Pons (tissue), 1 donor: ENCODE measurements around the gene MERTK.
A peak's percentile ranks its signal among the peaks of the same experiment; 100 is the strongest.
"Not testable (repeated sequence)": the region's sequence is repeated elsewhere in the genome, so short reads cannot be mapped to it uniquely, and the experiment has no call there.

Experiments
- DNase-seq: peaks from one replicate; pipeline ENCODE4 v3.0.0-alpha.2; 2016; ENCODE audit warnings: low spot score

Gene MERTK

GRCh38 chr2:112010751-112011150 lies 112.3 kb downstream of the MERTK start:
- no peak for DNase-seq

GRCh38 chr2:112012556-112012955 lies 114.1 kb downstream of the MERTK start:
- no peak for DNase-seq

DNA sequence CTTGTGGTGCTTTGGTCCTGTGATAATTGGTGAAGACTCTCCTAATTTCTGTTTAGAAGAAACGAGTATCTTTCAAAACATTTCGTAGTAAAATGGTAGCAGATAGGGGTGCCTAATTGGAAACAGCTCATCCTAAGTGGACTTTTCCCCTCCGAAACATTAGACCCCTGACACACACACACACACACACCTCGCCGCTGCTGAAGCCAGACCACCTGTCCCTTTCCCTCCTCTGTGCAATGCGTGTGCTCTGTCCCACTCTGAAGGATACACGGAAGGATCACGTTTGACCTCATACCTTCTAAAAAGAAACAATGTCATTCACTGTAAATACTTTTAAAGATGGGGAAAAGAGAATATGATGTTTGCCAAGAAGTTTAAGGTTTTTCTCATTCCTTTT lies 120.4 kb downstream of the MERTK start:
- no peak for DNase-seq

- no peak for DNase-seq
Observed at GRCh38 chr2:112019569-112019982, 121.2 kb downstream of the MERTK start.

GRCh38 chr2:112020561-112020960 lies 122.2 kb downstream of the MERTK start:
- no peak for DNase-seq

- DNase-seq = no peak
Observed at GRCh38 chr2:112021290-112021689, 122.9 kb downstream of the MERTK start.

DNA sequence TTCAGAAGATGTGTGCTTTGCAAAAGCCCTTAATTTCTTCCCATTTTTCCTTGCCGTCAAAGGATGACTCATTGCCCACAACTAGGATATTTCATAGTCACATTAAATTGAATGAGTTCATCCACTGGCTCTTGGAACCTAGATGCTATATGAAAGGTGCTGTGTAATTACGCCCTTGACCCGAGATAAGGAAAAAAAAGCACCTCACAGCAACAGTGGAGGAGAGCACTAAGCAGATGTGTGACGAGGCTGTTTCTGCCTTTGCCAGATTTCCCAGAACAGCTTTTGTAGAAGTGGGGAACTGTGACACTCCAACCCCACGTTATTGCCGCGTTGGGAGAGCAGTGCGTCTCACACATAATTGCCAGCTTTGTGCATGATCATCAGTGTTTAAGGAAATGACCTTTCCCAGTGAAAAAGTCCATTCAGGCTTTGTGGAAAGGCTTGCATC lies 123.4 kb downstream of the MERTK start:
- no peak for DNase-seq

DNA sequence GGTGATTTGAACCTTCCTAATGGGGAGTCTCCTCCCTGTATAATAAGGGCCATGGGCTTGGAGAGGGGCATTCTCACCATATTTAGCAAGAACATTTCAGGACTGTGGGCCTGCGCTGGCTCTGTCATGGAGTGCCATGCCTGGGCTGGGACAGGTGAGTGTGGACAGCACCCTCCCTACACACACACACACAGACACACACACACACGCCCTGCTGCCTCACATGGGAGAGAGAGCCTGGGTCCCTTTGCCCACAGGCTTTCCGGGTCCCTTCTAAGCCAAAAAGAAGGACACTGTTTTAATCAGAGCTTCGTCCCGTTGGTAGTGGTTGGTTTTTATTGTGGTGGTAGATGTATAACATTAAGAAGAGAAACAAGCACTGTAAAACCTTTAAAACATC lies 125.3 kb downstream of the MERTK start:
- no peak for DNase-seq

- peak; percentile 42 for DNase-seq
Observed at GRCh38 chr2:112024231-112024630, 125.8 kb downstream of the MERTK start.

DNA sequence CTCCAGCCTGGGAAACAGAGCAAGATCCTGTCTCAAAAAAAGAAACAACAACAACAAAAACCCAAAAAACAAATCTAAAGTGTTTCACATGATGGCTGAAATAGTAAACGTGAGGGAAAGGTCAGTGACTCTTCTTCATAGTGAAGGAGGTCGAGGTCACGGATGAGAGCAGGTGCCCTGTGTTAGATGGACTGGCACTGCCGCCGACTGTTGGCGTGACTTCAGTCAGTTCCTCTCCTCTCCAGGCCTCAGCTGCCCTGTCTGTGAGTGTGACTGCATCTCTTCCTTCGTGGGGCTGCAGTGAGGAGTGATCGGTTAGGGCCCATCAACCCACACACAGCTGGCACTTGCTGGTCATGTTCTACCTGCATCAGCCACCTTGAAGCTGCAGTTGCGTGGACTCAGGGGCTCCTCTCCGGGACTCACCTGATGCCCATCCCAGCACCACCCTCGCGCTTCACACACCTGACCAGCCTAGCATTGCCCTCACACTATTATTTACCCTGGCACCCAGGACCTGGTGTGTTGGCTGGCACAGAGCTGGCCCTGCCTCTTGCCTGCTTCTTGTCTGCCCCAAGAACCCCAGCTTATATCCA lies 126.6 kb downstream of the MERTK start:
- no peak for DNase-seq

DNA sequence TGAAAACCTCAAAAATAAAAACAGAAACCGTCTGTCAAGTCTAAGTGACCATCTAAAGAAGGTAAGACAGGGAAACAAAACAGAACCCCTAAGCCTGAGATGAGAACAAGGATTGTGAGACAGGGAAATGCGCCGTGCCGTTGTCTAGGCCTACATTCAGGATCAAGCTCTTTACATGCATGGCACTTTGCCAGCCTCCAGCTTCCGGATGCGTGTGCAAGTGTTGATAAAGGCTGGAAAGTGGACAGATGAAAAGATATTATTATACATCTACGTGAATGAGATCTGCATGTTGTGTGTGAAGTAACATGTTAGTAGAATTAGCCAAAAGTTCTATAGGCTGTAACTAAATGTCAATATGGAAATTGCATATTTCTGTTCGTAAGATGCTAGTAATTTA lies 128.1 kb downstream of the MERTK start:
- no peak for DNase-seq

- no peak for DNase-seq
Observed at GRCh38 chr2:112027767-112028166, 129.4 kb downstream of the MERTK start.

GRCh38 chr2:112029164-112029563 lies 130.8 kb downstream of the MERTK start:
- DNase-seq = no peak

GRCh38 chr2:112031473-112032223 lies 133.2 kb downstream of the MERTK start:
- DNase-seq = peak; percentile 30

GRCh38 chr2:112032224-112032586 lies 133.8 kb downstream of the MERTK start:
- DNase-seq = no peak

DNA sequence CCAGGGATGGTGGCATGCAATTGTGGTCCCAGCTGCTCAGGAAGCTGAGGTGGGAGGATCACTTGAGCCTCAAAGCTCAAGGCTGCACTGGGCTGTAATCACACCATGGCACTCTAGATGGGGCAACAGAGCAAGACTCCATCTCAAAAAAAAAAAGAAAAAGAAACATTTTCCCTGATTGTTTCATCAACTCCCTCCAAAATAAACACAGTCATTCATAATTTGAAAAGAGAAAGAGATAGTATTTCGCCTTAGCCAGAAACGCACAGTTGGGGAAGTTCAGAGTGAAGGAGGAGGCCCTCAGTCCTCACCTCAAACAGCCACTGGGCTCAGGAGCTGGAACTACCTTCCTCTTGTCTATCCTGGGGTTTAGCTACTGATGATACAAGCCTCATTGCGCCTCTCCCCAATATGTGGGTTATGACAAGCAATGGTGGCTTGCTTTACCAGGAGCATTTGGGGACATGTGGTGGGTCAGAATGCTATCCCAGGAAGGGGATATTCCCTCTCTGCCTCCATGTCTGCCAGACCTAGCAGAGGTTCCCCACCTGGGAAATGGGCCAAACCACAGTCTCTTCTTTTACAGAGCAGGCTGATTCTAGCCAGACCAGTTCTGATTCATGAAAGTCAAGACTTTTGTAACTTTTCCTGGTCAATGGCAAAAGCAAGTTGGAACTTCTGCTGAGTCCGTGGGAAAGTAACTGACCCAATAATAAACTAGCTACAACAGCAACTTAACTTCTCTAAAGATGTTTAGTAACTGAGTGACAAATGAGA lies 134.5 kb downstream of the MERTK start:
- DNase-seq = peak; percentile 82

GRCh38 chr2:112033600-112033999 lies 135.2 kb downstream of the MERTK start:
- peak; percentile 18 for DNase-seq

GRCh38 chr2:112034924-112035323 lies 136.5 kb downstream of the MERTK start:
- DNase-seq = no peak

- no peak for DNase-seq
Observed at GRCh38 chr2:112035786-112036185, 137.4 kb downstream of the MERTK start.

GRCh38 chr2:112039556-112039955 lies 141.1 kb downstream of the MERTK start:
- DNase-seq = not testable (repeated sequence)

GRCh38 chr2:112040066-112040465 lies 141.7 kb downstream of the MERTK start:
- not testable (repeated sequence) for DNase-seq

GRCh38 chr2:112041460-112041859 lies 143.1 kb downstream of the MERTK start:
- not testable (repeated sequence) for DNase-seq

DNA sequence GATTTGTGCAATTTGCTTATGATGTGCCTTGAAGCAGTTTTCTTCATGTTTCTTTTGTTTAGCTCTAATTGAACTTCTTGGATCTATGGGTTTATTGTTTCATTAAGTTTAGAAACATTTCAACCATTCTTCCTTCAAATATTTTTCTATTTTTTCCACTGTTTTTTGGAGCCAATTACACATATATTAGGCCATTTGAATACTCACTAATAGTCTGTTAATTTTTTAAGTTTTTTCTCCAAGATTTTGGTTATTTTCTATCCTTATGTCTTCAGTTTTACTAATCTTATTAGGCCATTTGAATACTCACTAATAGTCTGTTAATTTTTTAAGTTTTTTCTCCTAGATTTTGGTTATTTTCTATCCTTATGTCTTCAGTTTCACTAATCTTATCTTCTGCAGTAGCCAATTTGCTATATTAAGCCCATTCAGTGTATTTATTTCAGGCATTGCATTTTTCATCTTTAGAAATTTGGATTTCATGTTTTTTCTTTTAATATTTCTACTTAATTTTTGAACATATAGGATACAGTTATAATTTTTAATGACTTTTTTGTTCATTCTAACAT lies 147.1 kb downstream of the MERTK start:
- DNase-seq = no peak
